GM08714 (cell line): ENCODE measurements around the gene KLF4.

Experiments used
- H3K4me3 ChIP-seq: fragments of 200-500 bp; sonication (Bioruptor generic); 2 replicates; pipeline ENCODE4 v1.5.1; 2014; ENCODE audit warnings: mild to moderate bottlenecking, low read length, inconsistent platforms
- ZNF274 ChIP-seq: IDR thresholded peaks from 2 replicates; pipeline ENCODE4 v1.6.1; 2012; ENCODE audit warnings: mild to moderate bottlenecking, low read depth, low read length

The KLF4 gene

GRCh38 chr9:107447081-107447480, 42.5 kb downstream of the KLF4 start:
- H3K4me3 ChIP-seq = no peak overlapping the region
- no peak for TF ChIP-seq ZNF274

- TF ChIP-seq ZNF274 = no peak
These were observed 43.1 kb downstream of the KLF4 start for GRCh38 chr9:107446491-107446890.

GRCh38 chr9:107443786-107444185, 45.8 kb downstream of the KLF4 start:
- no peak overlapping the region for H3K4me3 ChIP-seq
- no peak for TF ChIP-seq ZNF274

More at GRCh38 chr9:107446491-107446890, 43.1 kb downstream of the KLF4 start:
- H3K4me3 ChIP-seq = no peak overlapping the region

- TF ChIP-seq ZNF274 = no peak
- H3K4me3 ChIP-seq = no peak overlapping the region
These were observed 49.5 kb downstream of the KLF4 start for GRCh38 chr9:107439991-107440456.

GRCh38 chr9:107438211-107439031, 51.1 kb downstream of the KLF4 start:
- no peak for TF ChIP-seq ZNF274

GRCh38 chr9:107437716-107438115, 51.9 kb downstream of the KLF4 start:
- TF ChIP-seq ZNF274 = no peak
- no peak overlapping the region for H3K4me3 ChIP-seq

More at GRCh38 chr9:107438211-107439031, 51.1 kb downstream of the KLF4 start:
- no peak overlapping the region for H3K4me3 ChIP-seq

GRCh38 chr9:107435415-107435814, 54.2 kb downstream of the KLF4 start:
- H3K4me3 ChIP-seq = no peak overlapping the region
- TF ChIP-seq ZNF274 = no peak
